OCI-LY1 (cell line): ENCODE measurements around the gene RALGPS1.

Source experiments
- H2AFZ ChIP-seq: fragments of 200-600 bp; sonication (generic), shearing (Covaris generic); 2 replicates; pipeline ENCODE4 v1.6.0; 2014; ENCODE audit warnings: antibody characterized with exemption, mild to moderate bottlenecking, low read length
- H3F3A ChIP-seq: fragments of 200-600 bp; sonication (generic), shearing (Covaris generic); 2 replicates; pipeline ENCODE4 v1.6.0; 2014; ENCODE audit warnings: mild to moderate bottlenecking, antibody characterized with exemption, low read length, moderate library complexity; ENCODE audit not compliant: insufficient read depth
- H3K27ac ChIP-seq: fragments of 200-600 bp; sonication (generic); 2 replicates; pipeline ENCODE4 v1.5.1; 2014; ENCODE audit warnings: low read length, mixed run types, mild to moderate bottlenecking, low read depth; ENCODE audit not compliant: poor library complexity, severe bottlenecking
- H3K27me3 ChIP-seq: fragments of 200-600 bp; sonication (generic); 2 replicates; pipeline ENCODE4 v1.6.0; 2014; ENCODE audit warnings: antibody characterized with exemption, mild to moderate bottlenecking, low read length, moderate library complexity; ENCODE audit not compliant: insufficient read depth
- H3K36me3 ChIP-seq: fragments of 200-600 bp; sonication (generic); 2 replicates; pipeline ENCODE4 v1.6.1; 2014; ENCODE audit warnings: mild to moderate bottlenecking, antibody characterized with exemption, low read length, moderate library complexity, mixed read lengths; ENCODE audit not compliant: insufficient read depth
- H3K4me1 ChIP-seq: fragments of 200-600 bp; sonication (generic); 2 replicates; pipeline ENCODE4 v1.5.1; 2014; ENCODE audit warnings: mild to moderate bottlenecking, low read length, moderate library complexity; ENCODE audit not compliant: insufficient read depth, severe bottlenecking
- H3K4me2 ChIP-seq: fragments of 200-600 bp; sonication (generic), shearing (Covaris generic); 2 replicates; pipeline ENCODE4 v1.6.1; 2014; ENCODE audit warnings: low read length
- H3K4me3 ChIP-seq: fragments of 200-600 bp; sonication (generic); 2 replicates; pipeline ENCODE4 v1.5.1; 2014; ENCODE audit warnings: low read length, low read depth, mild to moderate bottlenecking, mixed read lengths; ENCODE audit not compliant: poor library complexity, severe bottlenecking
- H3K79me2 ChIP-seq: fragments of 200-600 bp; shearing (Covaris generic); 2 replicates; pipeline ENCODE4 v1.6.1; 2016; ENCODE audit warnings: mixed run types, low read length, mixed read lengths; ENCODE audit not compliant: insufficient read depth
- H3K9ac ChIP-seq: fragments of 200-600 bp; sonication (generic), shearing (Covaris generic); 2 replicates; pipeline ENCODE4 v1.6.1; 2014; ENCODE audit warnings: mild to moderate bottlenecking, low read length, mixed read lengths
- H3K9me2 ChIP-seq: fragments of 200-600 bp; sonication (generic), shearing (Covaris generic); 2 replicates; pipeline ENCODE4 v1.6.1; 2014; ENCODE audit warnings: low read depth, mild to moderate bottlenecking, low read length, mixed read lengths
- H3K9me3 ChIP-seq: fragments of 200-600 bp; shearing (Covaris generic); 2 replicates; pipeline ENCODE4 v1.6.1; 2014; ENCODE audit warnings: low read length, mixed read lengths
- H4K20me1 ChIP-seq: fragments of 200-600 bp; sonication (generic), shearing (Covaris generic); 2 replicates; pipeline ENCODE4 v1.6.0; 2016; ENCODE audit warnings: mild to moderate bottlenecking, low read length; ENCODE audit not compliant: insufficient read depth
- CTCF ChIP-seq: fragments of 200-600 bp; sonication (generic), shearing (Covaris generic); IDR thresholded peaks from 2 replicates; pipeline ENCODE4 v1.5.1; 2017; ENCODE audit warnings: mild to moderate bottlenecking, antibody characterized with exemption, low read length, moderate library complexity, mixed read lengths
- EZH2 ChIP-seq: fragments of 200-600 bp; sonication (generic), shearing (Covaris generic); IDR thresholded peaks from 2 replicates; pipeline ENCODE4 v1.8.0; 2017; ENCODE audit warnings: borderline replicate concordance, mixed run types, mild to moderate bottlenecking, antibody characterized with exemption, low read length, moderate library complexity, mixed read lengths

RALGPS1 gene

DNA sequence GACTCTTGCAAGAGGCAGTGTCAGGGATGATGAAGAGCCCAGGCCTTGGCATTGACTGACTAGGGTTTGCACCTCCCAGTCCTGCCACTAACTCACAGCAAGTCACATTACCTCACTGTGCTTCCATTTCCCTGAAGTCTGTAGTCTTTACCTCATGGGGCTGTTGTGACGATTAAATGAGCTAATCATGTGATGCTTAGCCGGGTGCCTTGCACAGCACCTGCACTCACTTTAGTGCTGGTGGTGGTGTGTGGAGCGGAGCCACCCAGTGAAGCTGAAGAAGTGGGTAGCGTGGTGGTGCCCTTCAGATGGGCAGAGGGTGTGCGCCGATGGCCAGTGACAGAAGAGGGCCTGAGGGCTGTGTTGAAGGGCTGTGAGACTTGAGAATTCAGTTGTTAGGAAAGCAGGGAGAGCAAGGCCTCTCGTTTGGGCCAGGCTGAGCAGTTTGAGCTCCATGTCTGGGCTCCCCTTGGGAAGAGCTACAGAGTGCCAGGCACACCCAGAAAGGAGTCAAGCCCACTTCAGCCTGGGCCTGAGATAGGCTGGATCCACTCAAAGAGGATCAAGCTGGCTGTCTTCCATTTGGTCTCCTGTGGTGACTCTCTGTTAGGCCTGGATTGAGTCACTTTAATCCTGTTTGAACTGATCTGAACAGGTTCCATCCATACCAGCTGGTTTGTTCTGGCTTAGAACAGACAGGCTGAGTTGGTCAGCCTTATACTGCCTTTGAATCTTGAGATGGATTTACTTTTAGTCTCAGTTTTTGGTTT lies 42.5 kb downstream of the RALGPS1 start:
- TF ChIP-seq CTCF (no peak), EZH2 (no peak)
- Histone ChIP-seq H3K4me3 (no peak overlapping the region), H3K4me2 (no peak overlapping the region), H3K9me2 (no peaks in the 10 kb centered on the region), H3K27ac (no peak overlapping the region), H3K79me2 (no peaks in the 10 kb centered on the region), H3K36me3 (no peaks in the 10 kb centered on the region), H3F3A (no peaks in the 10 kb centered on the region), H2AFZ (no peak overlapping the region), H4K20me1 (no peaks in the 10 kb centered on the region), H3K9ac (no peak overlapping the region), H3K27me3 (no peaks in the 10 kb centered on the region), H3K4me1 (no peaks in the 10 kb centered on the region), H3K9me3 (no peaks in the 10 kb centered on the region)

DNA sequence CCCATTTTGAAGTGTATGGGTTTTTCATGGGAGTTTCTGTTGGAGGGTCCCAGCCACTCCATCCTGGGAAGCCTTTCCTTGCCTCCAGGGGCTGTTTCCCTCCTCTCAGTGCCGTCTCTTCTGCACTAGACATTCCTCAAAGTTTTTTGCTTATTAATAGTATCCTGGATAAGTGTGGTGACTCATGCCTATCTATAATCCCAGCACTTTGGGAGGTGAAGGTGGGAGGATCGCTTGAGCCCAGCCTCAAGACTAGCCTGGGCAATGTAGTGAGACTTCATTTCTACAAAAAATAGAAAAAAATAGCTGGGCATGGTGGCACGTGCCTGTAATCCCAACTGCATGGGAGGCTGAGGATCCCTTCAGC lies 43.1 kb downstream of the RALGPS1 start:
- Histone ChIP-seq H4K20me1 (no peaks in the 10 kb centered on the region), H3K27ac (no peak overlapping the region), H3K4me3 (no peak overlapping the region), H3K4me2 (no peak overlapping the region), H3K79me2 (no peaks in the 10 kb centered on the region), H3K4me1 (no peaks in the 10 kb centered on the region), H3K9me2 (no peaks in the 10 kb centered on the region), H3F3A (no peaks in the 10 kb centered on the region), H3K9ac (no peak overlapping the region), H3K27me3 (no peaks in the 10 kb centered on the region), H2AFZ (no peak overlapping the region), H3K9me3 (no peaks in the 10 kb centered on the region), H3K36me3 (no peaks in the 10 kb centered on the region)
- no peak for TF ChIP-seq CTCF
- TF ChIP-seq EZH2: no peak

DNA sequence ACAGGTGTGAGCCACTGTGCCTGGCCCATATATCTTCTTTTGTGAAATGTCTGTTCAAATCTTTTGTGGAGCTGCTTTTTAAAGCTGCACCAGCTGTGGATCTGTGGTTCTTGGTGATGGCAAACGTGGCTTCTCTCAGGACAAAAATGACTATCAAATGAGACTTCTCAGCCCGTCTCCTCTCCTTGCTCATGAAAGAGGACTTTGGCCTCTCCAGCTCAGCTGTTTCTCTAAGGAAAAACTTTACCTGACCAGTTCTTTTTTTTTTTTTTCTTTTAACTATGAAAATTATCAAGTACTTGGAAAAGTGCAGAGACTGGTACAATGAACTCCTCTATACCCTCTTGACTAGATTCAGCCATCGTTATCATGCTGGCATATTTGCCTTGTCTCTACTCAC lies 44.8 kb downstream of the RALGPS1 start:
- Histone ChIP-seq H3K4me3 (no peak overlapping the region), H3K36me3 (no peaks in the 10 kb centered on the region), H4K20me1 (no peaks in the 10 kb centered on the region), H3K27ac (no peak overlapping the region), H3F3A (no peaks in the 10 kb centered on the region), H3K9me2 (no peaks in the 10 kb centered on the region), H3K4me2 (no peak overlapping the region), H3K4me1 (no peaks in the 10 kb centered on the region), H3K9ac (no peak overlapping the region), H2AFZ (no peak overlapping the region), H3K27me3 (no peaks in the 10 kb centered on the region), H3K9me3 (no peaks in the 10 kb centered on the region), H3K79me2 (no peaks in the 10 kb centered on the region)
- TF ChIP-seq CTCF (no peak), EZH2 (no peak)
